Tibial artery (tissue), 4 donors: Measurements from ENCODE around the gene CFAP54.
"Not testable (repeated sequence)": the region's sequence is repeated elsewhere in the genome, so short reads cannot be mapped to it uniquely, and the experiment has no call there.

Experiments
- DNase-seq, 2 donors: peaks; one replicate each; pipeline ENCODE4 v3.0.0-alpha.2; 2019
- H3K27ac ChIP-seq, 2 donors: fragments of 200-600 bp; sonication (generic) in 1 of 2; 1 replicate in 1 of 2; 2 replicates in 1 of 2; pipeline ENCODE4 v1.5.1; 2018 to 2019; ENCODE audit warnings: mild to moderate bottlenecking in 1 of 2
- H3K27me3 ChIP-seq, 2 donors: fragments of 200-600 bp; sonication (generic) in 1 of 2; one replicate each; pipeline versions ENCODE4 v1.5.1 to v1.6.0; 2016 to 2019
- H3K36me3 ChIP-seq, 3 donors: fragments of 200-600 bp; sonication (generic) in 2 of 3; one replicate each; pipeline ENCODE4 v1.5.1; 2016 to 2019; ENCODE audit warnings: mild to moderate bottlenecking in 2 of 3
- H3K4me1 ChIP-seq, 4 donors: fragments of 200-600 bp; sonication (generic) in 2 of 4; 1 replicate in 3 of 4; 2 replicates in 1 of 4; pipeline ENCODE4 v1.5.1; 2016 to 2019
- H3K4me3 ChIP-seq, 2 donors: fragments of 200-600 bp; sonication (generic) in 1 of 2; 1 replicate in 1 of 2; 2 replicates in 1 of 2; pipeline ENCODE4 v1.5.1; 2018 to 2019; ENCODE audit warnings: mild to moderate bottlenecking in 2 of 2
- H3K9me3 ChIP-seq, 3 donors: fragments of 200-600 bp; sonication (generic) in 1 of 3; one replicate each; pipeline ENCODE4 v1.5.1; 2016 to 2019
- intact Hi-C: fragments of 100-400 bp; cut with DNase I; formaldehyde crosslinking; loops from one replicate; pipeline ENCODE4 v1.15.0; 2023; ENCODE audit warnings: low total_unique reads
- TF ChIP-seq, protein P1 (sequence below), 2 experiments: fragments of 200-600 bp in 1 of 2; fragments of 450-650 bp in 1 of 2; IDR thresholded peaks; one replicate each; pipeline ENCODE4 v1.5.1; 2017 to 2019; ENCODE audit warnings: antibody characterized with exemption in 2 of 2, mild to moderate bottlenecking in 1 of 2, moderate library complexity in 1 of 2

CFAP54 gene

DNA sequence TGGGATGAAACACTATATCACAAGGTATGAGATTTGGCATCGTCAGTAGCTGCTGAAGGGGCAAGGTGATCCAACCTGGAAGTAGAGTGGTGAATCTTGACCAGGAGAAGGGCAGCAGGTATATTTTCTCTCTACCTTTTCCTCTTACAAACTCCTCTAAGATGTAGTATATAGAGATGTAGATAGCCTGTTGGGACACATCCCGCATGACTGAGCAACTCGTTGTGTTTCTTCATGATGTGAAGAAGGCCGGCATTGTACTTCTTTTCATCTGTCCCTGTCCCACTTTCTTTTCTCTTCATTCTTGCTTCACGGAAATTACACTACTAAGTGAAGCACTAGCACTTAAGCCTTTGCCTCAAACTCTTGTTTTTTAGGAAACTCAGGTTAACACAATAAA is 7.3 kb upstream of the CFAP54 start:
- H3K9me3 ChIP-seq: no peaks in the 10 kb centered on the region
- no peaks in the 10 kb centered on the region for H3K27me3 ChIP-seq
- H3K4me1 ChIP-seq: no peaks in the 10 kb centered on the region
- no peaks in the 10 kb centered on the region for H3K36me3 ChIP-seq
- no peak overlapping the region for H3K27ac ChIP-seq
- intact Hi-C loops: no loop called here
- H3K4me3 ChIP-seq: no peak overlapping the region
- TF ChIP-seq, protein P1, sequence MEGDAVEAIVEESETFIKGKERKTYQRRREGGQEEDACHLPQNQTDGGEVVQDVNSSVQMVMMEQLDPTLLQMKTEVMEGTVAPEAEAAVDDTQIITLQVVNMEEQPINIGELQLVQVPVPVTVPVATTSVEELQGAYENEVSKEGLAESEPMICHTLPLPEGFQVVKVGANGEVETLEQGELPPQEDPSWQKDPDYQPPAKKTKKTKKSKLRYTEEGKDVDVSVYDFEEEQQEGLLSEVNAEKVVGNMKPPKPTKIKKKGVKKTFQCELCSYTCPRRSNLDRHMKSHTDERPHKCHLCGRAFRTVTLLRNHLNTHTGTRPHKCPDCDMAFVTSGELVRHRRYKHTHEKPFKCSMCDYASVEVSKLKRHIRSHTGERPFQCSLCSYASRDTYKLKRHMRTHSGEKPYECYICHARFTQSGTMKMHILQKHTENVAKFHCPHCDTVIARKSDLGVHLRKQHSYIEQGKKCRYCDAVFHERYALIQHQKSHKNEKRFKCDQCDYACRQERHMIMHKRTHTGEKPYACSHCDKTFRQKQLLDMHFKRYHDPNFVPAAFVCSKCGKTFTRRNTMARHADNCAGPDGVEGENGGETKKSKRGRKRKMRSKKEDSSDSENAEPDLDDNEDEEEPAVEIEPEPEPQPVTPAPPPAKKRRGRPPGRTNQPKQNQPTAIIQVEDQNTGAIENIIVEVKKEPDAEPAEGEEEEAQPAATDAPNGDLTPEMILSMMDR (IDR thresholded peaks at IDR 0.05): no peak
- no peak for DNase-seq

DNA sequence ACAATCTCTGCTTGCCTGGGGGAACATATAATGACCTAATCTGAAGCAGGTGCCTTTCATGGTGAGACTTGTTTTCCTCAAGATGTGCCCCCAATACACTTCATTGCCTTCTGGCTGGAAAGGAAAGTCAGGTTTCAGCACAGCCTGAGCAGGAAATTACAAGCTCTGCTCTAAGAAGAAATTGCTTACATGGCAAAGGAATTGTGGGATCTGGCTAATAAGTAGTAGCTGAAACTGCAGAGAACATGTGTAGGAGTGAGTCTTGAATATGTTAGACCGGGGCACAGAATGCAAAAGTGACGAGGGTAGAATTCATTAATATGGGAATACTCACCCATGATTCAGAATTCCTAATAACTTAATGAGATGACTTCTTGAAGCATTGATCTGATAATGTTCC is 6.3 kb upstream of the CFAP54 start:
- intact Hi-C loops: no loop called here
- TF ChIP-seq, protein P1 (IDR thresholded peaks at IDR 0.05): no peak
- no peak overlapping the region for H3K4me3 ChIP-seq

DNA sequence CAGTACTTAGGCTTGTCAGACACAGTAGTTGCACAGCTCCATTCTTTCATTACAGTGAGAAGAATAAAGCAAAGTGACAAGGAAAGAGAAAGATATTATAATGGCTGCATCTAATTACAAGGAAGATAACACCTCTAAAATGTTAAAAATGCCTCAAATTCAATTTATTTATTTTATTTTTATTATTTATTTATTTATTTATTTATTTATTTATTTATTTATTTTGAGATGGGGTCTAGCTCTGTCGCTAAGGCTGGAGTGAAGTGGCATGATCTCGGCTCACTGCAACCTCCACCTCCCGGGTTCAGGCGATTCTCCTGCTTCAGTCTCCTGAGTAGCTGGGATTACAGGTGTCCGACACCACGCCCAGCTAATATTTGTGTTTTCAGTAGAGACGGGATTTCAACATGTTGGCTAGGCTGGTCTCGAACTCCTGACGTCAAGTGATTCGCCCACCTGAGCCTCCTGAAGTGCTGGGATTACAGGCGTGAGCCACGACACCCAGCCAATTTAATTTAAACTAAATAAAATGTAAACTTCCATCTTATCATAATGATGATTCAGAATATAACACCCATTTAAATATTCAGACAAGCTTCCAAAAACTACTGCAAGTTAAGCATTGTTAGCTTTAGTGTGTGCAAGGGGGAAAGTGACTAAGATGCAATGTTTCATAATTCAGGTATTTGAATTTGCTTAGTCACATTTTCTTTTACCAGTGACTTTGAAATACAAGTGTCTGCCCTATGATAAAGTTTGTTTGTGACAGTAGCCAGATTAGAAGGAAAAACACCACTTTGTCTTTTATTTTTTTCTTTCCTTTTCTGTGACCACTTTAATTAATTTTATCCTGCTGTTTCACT is 2.4 kb upstream of the CFAP54 start:
- no peak for DNase-seq
- H3K27me3 ChIP-seq: no peaks in the 10 kb centered on the region
- intact Hi-C loops: no loop called here

More for the DNA sequence above, 6.3 kb upstream of the CFAP54 start:
- no peaks in the 10 kb centered on the region for H3K36me3 ChIP-seq
- H3K27ac ChIP-seq: no peak overlapping the region
- DNase-seq: no peak
- no peaks in the 10 kb centered on the region for H3K4me1 ChIP-seq
- no peaks in the 10 kb centered on the region for H3K27me3 ChIP-seq
- H3K9me3 ChIP-seq: no peaks in the 10 kb centered on the region

DNA sequence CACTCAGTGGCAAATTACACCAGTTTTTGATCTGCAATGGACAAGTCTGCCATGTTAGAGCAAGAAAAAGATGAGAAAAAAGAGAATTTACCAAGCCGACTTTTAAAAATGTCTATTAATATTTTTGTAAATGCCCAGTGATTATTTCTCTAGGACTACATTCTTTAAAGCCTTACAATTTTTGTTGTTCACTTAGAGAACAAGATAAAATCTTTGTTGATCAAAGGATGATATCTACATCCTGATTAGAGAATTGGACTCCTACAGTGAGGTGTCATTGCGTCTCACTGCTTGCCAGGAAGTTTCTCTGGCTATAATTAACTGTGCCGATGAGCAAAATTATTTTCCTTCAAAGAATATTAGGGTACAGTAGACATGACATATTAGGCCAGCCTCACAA is 1.7 kb upstream of the CFAP54 start:
- H3K36me3 ChIP-seq: no peaks in the 10 kb centered on the region
- no peaks in the 10 kb centered on the region for H3K27me3 ChIP-seq
- intact Hi-C loops: no loop called here
- TF ChIP-seq, protein P1 (IDR thresholded peaks at IDR 0.05): no peak
- H3K4me3 ChIP-seq: no peak overlapping the region
- peaks cover 0 to 9% (median 5%) of the 10 kb centered on the region in 4 donors for H3K4me1 ChIP-seq
- no peak for DNase-seq
- no peaks in the 10 kb centered on the region for H3K9me3 ChIP-seq
- H3K27ac ChIP-seq: no peak overlapping the region

More for the DNA sequence above, 2.4 kb upstream of the CFAP54 start:
- no peaks in the 10 kb centered on the region for H3K9me3 ChIP-seq
- no peak overlapping the region for H3K27ac ChIP-seq
- TF ChIP-seq, protein P1 (IDR thresholded peaks at IDR 0.05): no peak
- H3K36me3 ChIP-seq: no peaks in the 10 kb centered on the region
- no peak overlapping the region for H3K4me3 ChIP-seq
- H3K4me1 ChIP-seq: peaks cover 0 to 9% (median 5%) of the 10 kb centered on the region in 4 donors

DNA sequence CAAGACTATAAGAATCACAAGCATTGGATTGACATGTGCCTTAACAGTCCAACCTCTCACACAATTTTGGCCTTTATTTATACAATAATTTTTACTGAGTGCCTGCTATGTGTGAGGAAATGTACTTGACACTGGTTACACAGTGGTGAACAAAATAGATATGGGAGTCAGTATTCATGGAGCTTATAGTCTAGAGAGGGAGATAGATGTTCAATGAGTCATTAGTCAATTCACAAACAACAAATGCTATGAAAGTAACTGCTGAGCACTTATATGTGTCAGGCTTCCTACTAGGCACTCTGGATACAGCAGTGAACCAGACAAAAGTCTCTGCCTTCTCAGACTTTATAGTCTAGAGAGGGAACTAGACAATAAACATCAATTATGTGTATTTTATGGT is 3.7 kb downstream of the CFAP54 start:
- no peak overlapping the region for H3K4me3 ChIP-seq
- H3K36me3 ChIP-seq: no peaks in the 10 kb centered on the region
- no peaks in the 10 kb centered on the region for H3K9me3 ChIP-seq
- intact Hi-C loops: no loop called here
- H3K27me3 ChIP-seq: no peaks in the 10 kb centered on the region
- peaks cover 0 to 9% (median 5%) of the 10 kb centered on the region in 4 donors for H3K4me1 ChIP-seq
- DNase-seq: no peak
- TF ChIP-seq, protein P1 (IDR thresholded peaks at IDR 0.05): no peak
- no peak overlapping the region for H3K27ac ChIP-seq

DNA sequence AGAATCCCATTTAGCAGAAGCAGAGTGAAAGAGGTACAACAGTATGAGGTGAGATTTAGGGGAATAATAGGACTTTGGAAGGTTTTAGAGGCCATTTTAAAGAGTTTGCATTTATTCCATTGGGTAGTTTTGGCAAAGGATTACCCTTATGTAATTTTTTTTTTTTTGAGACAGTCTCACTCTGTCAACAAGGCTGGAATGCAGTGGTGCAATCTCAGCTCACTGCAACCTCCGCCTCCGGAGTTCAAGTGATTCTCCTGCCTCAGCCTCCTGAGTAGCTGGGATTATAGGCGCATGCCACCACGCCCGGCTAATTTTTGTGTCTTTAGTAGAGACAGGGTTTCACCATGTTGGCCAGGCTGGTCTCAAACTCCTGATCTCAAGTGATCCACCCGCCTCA is 4.8 kb downstream of the CFAP54 start:
- H3K27ac ChIP-seq, DNase-seq, H3K4me3 ChIP-seq, H3K9me3 ChIP-seq, H3K36me3 ChIP-seq, H3K4me1 ChIP-seq, H3K27me3 ChIP-seq, intact Hi-C loops: not testable (repeated sequence)
